GM10847 (cell line): ENCODE results near the gene DGKQ.

Source experiments
- POLR2A ChIP-seq: IDR thresholded peaks from 2 replicates; pipeline ENCODE4 v1.6.1; 2011; ENCODE audit not compliant: insufficient read length; ENCODE audit errors: extremely low read depth

The DGKQ gene

DNA sequence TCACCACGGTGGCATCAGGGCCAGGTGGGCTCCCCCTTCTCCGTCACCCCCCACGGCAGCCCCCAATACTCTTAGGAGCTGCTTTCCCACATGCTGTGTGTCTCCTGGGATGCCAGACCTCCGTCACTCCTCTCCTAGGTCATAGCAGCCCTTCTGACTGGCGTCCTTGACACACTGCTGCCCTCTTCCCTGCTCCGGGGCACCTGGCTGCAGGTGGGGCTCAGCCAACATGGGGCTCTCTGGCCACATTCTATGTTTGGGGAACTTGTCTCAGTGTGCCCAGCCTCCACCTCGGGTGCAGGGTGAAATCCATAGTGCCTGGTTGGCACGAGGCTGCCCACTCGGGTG, 27.3 kb downstream of the DGKQ start:
- TF ChIP-seq POLR2A = no peak

DNA sequence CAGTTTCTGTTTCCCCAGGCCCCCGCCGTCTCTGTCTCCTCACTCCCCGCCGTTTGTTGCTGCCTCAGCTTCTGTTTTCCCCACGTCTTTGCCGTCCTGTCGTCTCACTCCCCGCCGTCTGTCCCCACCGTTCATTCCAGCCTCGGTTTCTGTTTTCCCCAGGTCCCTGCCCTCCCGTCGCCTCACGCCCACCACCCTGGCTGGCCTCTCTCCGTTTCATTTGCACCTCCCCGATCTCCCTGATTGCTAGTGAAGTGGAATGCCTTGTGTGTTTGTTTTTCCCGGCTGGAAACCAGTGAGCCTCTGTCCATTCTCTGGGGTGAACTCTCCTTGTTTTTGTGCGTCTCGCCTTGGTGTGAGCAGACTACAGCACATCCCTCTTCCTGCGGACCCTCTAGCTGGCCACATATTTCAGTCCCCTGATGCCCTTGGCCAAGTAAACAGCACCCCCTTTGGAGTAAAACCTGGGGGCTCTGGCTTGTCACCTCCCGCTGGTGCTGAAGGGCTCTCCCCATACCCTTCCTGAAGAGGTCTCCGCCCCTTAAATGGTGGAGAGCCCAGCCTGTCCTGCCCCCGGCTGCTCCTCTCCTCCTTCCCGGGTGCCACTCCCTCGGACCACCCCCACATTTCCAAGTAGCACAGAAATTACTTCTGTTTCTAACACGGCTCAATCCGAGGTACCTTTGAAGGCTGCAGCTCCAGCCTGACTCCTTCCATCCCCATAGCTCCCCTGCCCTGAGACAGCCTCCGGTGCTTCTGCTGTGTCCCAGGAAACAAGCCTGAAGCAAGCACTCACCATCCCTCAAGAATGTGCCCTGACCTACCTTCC, 27.9 kb downstream of the DGKQ start:
- no peak for TF ChIP-seq POLR2A

DNA sequence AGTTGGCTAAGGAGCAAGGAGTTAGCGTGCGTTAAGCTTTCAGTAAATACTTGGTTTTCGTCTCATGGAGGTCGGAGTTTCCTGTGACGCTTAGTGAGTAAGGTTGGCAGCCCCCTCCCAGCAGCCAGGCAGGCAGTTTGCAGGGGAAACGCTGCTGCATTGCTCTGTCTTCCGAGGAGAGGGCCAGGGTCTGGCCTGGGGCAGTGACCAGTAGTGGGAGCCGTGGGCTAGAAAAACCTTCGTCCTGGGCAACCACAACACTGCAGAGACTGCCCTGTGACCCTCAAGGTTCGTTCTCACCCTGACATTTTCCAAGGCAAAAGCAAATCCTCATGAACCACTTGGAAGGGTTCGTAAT, 40.7 kb downstream of the DGKQ start:
- TF ChIP-seq POLR2A = no peak

DNA sequence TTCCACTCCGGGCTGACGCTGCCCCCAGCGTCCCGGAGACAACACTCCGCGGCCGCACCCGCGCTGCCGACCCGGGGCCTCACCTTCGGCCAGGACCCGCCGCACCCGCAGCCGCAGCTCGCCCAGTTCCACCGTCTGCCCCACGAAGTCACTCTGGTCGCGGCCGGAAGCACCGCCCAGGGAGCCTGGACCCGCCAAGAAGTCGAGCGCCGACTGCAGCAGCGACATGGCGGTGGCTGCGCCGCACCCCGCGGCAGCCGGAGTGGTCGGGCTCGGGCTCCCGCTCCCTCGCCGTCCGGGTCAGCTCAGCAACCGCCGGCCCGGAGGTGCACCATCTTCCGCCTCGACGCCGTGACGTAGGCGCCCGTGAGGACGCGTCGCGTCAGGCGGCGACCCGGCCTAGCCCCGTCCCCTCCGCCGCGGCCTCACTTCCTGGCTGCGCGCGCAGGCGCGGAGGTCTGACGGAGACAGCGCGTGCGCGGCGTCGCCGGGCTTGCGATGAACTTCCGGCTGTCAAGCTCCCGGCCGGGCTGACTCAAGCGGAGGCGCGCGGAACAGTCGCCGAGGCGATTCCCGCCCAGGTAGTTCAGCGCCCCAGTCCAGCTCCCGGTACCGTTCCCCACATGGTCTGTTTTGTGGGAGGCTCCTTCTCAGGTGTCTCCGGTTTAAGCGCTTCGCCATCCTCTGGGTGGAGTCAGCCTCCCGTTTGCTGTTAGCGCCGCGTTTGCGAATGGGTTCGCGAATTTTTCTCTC, 41.2 kb downstream of the DGKQ start, which contains the start of the genes GAK and TMEM175:
Gene GAK (minus strand): TSS at position 357 of the 753 bp plus-strand sequence. CDS start 129 bp downstream, at position 228.
Gene TMEM175 (plus strand): TSS at position 501 of the 753 bp plus-strand sequence. CDS start 15,280 bp downstream, outside the sequence.
- TF ChIP-seq POLR2A = peak; percentile 89

DNA sequence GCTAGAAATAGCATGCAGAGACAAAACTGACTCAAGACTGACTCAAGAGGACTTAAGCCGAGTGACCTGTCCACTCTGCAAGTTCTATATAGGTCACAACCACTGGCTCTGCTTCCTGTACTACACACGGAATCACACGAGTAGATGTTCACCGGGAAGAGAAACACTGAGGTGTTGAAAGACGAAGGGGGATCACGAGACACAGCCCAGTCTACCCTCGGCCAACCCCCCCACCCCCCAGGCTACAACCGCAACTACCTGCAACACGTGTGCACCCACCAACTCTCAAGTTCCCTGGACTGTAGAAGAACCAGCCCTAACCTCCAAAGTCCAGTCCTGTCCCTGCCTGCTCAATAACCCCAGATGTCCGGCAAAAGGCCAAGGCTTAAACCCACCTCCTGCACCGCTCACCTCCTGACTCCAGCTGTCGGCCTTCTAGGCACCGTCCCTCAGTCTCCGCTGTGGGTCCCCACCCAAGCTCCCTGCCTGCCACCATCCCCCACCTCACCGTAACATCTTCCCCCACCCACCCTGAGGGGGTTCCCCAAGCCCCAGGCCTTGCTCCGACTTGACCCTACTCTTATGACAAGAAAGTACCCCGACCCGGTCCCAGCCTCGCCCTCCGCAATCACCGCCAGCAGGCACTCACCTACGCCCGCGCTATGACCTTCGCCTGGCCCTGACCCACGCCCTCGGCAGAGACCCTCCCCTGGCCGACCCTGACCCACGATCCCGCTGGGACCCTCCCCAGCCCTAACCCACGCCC, 42.0 kb downstream of the DGKQ start:
- TF ChIP-seq POLR2A = no peak

DNA sequence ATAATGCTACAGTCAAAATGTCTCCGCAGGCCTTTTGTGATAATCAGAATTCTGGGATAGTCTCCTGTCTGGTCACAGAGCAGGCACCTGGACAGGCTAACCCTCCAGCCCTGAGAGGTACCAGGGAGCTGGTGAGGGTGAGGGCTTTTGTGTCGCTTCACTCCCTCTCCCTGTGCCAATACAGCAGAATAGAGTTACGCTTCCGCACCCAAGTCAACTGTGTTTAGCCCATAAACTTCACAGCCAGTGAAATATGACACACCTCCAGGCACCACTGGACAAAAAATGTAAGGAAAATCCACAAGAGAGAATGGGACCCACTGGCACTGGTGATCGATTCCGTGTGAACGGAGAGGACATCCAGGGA, 42.6 kb downstream of the DGKQ start:
- no peak for TF ChIP-seq POLR2A

DNA sequence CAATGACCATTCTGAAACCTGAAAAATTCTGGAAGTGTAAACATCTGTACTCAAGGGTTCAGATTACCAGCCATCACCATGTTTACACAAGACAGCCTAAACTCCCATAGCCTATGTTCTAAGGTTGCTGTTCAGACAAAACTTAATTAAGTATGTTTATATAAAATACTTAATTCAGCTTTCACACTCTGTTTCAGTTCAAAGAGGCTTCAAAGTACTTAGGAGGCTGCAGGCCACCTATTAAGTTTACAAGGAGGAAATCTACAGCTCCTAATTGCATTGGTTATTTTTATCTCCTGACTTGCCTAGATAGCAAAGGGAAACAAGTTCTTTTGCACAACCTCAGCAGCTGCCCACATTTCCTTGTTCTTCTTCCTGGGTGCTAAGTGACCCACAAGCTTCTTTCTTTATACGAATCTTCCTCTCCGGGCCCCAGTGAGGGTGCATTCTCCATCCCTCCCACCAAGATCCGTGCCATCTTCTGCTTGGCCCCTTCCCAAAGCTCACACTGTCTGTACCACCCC, 43.3 kb downstream of the DGKQ start:
- no peak for TF ChIP-seq POLR2A

DNA sequence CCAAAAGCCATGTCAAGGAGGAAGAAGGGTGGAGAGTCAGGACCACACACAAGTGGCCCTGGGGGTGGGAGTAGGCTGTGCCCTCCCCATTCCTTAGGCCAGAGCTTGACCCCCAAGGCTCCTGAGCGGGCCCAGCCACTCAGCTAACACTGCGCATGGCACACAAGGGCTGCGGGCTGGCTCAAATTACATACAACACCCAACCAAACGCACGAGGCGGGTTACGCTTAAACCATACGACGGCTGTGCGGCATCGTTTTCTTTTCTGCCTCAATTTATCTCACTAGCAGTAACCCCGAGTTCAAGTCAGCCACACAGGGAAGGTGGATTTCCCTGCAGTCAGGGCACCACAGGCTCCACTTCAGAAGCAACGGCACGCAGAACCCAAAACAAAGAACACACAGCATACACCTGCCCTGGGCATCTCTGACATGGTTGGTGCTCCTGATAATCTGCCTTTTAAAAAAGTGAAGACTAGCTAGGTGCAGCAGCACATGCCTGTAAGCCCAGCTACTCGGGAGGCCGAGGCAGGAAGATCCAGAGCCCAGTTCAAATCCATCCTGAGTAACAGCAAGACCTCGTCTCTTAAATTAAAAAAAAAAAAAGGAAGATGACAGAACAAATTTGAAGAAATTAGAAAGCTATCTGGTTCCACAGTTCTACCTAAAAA, 44.1 kb downstream of the DGKQ start:
- TF ChIP-seq POLR2A = no peak

DNA sequence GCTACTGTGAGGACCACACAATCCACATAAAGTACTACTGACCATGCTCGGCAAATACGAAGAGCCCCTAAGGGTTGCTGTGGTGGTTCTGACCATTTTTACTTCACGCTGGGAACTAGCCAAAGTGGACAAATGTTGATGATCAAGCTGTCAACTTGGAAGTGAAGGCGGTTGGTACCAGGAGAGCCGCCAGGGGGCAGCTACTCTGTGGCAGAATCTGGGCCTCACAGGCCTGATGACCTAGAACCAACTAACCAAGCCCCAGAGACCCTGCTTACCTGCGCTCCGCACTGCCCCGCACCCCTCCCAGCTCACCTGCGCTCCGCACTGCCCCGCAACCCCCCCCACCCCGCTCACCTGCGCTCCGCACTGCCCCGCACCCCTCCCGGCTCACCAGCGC, 46.8 kb downstream of the DGKQ start:
- no peak for TF ChIP-seq POLR2A

DNA sequence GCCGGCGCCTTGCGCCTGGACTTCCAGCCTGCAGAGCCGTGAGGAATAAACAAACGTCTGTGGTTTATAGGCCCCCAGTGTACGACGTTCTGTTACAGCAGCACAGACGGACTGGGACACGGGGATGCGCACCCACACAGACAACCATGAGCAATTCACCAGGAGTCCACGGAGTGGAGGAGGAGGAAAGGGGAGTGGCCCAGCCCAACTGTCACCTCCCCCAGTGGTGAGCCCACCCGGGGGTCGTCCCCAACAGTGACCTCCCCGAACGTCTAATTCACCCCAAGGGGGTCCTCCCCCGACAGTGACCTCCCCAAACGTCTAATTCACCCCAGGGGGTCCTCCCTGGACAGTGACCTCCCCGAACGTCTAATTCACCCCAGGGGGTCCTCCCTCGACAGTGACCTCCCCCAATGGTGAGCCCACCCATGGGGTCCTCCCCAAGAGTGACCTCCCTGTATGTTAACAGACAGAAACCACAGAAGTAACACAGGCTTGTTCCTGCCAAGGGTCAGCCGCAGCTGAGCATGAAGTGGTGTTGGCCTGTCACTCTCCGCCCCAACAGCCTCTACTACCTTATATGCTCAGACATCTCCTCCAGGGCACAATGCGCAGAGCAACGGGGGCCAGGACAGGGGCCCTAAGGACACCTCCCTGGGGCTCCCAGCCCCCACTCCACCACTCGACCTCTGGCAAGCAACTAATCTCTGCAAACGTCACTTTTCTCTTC, 47.4 kb downstream of the DGKQ start:
- TF ChIP-seq POLR2A = no peak

DNA sequence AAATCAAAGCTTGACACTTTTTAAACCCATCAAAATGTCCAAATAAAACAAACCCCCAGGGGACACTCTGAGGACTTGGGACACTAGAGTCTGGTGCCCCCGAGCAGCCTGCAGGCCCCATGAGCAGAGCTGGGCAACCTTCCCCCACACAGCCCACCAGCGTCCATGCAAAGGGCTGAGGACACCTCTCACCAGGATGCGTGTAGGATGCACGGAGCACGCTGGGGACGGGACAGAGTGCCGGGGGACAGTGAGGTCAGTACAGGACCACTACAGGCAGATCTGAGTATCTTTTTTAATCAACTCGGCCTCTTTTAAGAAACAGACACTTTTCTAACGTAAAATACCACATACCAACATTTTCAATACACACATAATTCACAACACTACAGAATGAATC, 48.2 kb downstream of the DGKQ start:
- TF ChIP-seq POLR2A = no peak

DNA sequence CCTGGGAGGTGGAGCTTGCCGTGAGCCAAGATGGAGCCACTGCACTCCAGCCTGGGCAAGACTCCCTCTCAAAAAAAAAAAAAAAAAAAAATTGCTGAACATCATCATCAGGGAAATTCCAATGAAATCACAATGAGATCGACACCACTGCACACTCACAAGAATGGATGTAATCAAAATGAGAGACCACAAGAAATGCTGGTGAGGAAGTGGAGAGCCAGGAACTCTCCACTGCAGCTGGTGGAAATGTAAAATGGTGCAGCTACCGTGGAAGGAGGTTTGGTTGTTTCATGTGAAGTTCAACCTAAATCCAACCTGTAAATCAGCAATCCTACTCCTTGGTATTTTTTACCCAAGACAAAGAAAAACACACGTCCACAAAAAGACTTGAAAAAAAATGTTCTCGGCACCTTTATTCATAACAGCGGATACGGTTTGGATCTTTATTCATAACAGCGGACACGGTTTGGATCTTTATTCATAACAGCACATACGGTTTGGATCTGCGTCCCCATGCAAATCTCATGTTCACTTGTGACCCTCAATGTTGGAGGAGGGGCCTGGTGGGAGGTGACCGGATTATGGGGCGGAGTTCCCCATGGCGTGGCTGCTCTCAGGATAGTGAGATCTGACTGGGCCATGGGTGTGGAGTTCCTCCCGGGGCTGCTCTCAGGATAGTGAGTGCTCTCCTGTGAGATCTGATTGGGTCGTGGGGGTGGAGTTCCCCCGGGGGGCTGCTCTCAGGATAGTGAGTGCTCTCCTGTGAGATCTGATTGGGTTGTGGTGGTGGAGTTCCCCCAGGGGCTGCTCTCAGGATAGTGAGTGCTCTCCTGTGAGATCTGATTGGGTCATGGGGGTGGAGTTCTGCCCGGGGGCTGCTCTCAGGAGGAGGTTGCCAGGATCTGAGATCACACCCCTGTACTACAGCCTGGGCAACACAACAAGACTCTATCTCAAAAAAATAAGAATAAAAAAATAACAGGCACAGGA, 49.0 kb downstream of the DGKQ start:
- no peak for TF ChIP-seq POLR2A

DNA sequence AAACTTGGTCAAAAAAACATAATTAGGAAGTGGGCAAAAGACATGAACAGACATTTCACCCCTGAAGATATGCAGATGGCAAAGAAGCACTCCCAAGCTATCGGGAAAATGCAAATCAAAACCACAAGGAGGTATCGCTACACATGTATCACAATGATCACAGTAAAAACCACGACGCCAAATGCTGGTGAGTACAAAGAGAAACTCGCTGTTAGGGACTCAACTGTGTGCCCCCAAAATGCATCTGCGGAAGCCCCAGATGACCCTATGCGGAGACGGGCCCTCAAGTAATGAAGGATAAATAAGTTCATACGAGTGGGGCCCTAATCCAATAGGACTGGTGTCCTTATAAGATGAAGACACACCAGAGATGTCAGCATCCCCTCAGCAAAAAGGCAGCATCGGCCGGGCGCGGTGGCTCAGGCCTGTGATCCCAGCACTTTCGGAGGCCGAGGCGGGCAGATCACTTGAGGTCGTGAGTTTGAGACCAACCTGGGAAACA, 51.5 kb downstream of the DGKQ start:
- no peak for TF ChIP-seq POLR2A
